ENCODE results near the gene TMC1.

GRCh38 chr9:72612449-72612848, 91.0 kb downstream of the TMC1 start:
- TF ChIP-seq CTCF (conservative IDR thresholded peaks at IDR 0.05) (peak; percentile 14; the same call in 1 of the 2 replicates), ZFX (IDR thresholded peaks at IDR 0.05) (no peak)
